ENCODE results near the gene TNPO3.

- TF ChIP-seq CTCF (IDR thresholded peaks at IDR 0.05) (no peak), EZH2 (IDR thresholded peaks at IDR 0.05) (no peak), EZH2phosphoT487 (IDR thresholded peaks at IDR 0.05) (no peak)
Observed at GRCh38 chr7:129093867-129094456, 39.1 kb upstream of the TNPO3 start.

All from neural progenitor cell (in vitro differentiated cells).